ENCODE data around the gene TAF4B.
"Not testable (repeated sequence)": the region's sequence is repeated elsewhere in the genome, so short reads cannot be mapped to it uniquely, and the experiment has no call there.

DNA sequence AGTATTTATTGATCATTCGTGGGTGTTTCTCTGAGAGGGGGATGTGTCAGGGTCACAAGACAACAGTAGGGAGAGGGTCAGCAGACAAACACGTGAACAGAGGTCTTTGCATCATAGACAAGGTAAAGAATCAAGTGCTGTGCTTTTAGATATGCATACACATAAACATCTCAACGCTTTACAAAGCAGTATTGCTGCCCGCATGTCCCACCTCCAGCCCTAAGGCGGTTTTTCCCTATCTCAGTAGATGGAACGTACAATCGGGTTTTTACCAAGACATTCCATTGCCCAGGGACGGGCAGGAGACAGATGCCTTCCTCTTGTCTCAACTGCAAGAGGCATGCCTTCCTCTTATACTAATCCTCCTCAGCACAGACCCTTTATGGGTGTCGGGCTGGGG lies 24.2 kb upstream of the TAF4B start:
- TF ChIP-seq CTCF (conservative IDR thresholded peaks at IDR 0.05; ENCODE audit: low read length); EZH2phosphoT487 (IDR thresholded peaks at IDR 0.05; ENCODE audit: borderline replicate concordance, low read depth, low read length): not testable (repeated sequence)

Measured in OCI-LY7 (cell line).